H1 (cell line): Measurements from ENCODE around the gene TSFM. TPM values are rescaled to one million over a fixed set of nuclear protein-coding genes. Genes with fewer than 3 reads are reported as not detected.

Experiments used
- CHD1 ChIP-seq: IDR thresholded peaks from 2 replicates; pipeline ENCODE4 v1.6.1; 2012; ENCODE audit warnings: low read depth, low read length, improper control_type of control experiment
- CHD2 ChIP-seq: IDR thresholded peaks from 2 replicates; pipeline ENCODE4 v1.6.1; 2012; ENCODE audit warnings: low read length, improper control_type of control experiment
- GTF2F1 ChIP-seq: IDR thresholded peaks from 2 replicates; pipeline ENCODE4 v1.6.1; 2012; ENCODE audit warnings: low read depth, low read length, improper control_type of control experiment, borderline replicate concordance
- JUN ChIP-seq: IDR thresholded peaks from 2 replicates; pipeline ENCODE4 v1.6.1; 2011; ENCODE audit warnings: low read depth, mild to moderate bottlenecking, improper control_type of control experiment, low read length
- JUND ChIP-seq: IDR thresholded peaks from 2 replicates; pipeline ENCODE4 v1.6.1; 2011; ENCODE audit warnings: mild to moderate bottlenecking, improper control_type of control experiment, low read length
- POLR2A ChIP-seq, 2 experiments: IDR thresholded peaks; 1 replicate in 1 of 2; 2 replicates in 1 of 2; pipeline ENCODE4 v1.6.1; 2011; ENCODE audit warnings: low read depth in 2 of 2, low read length in 2 of 2, mild to moderate bottlenecking in 2 of 2; ENCODE audit errors: control extremely low read depth in 1 of 2
- POLR2AphosphoS5 ChIP-seq: IDR thresholded peaks from 2 replicates; pipeline ENCODE4 v1.6.1; 2011; ENCODE audit warnings: low read depth, low read length
- RFX5 ChIP-seq: IDR thresholded peaks from 2 replicates; pipeline ENCODE4 v1.6.1; 2011; ENCODE audit warnings: low read depth, low read length, improper control_type of control experiment, borderline replicate concordance
- RXRA ChIP-seq: IDR thresholded peaks from 2 replicates; pipeline ENCODE4 v1.6.1; 2011; ENCODE audit warnings: low read depth, mild to moderate bottlenecking, low read length, moderate library complexity; ENCODE audit not compliant: insufficient read depth
- SRF ChIP-seq: IDR thresholded peaks from 2 replicates; pipeline ENCODE4 v1.6.1; 2011; ENCODE audit warnings: mild to moderate bottlenecking, low read depth, low read length, moderate library complexity
- TAF7 ChIP-seq: optimal IDR thresholded peaks from 2 replicates; pipeline ENCODE3; 2011; ENCODE audit warnings: low read depth, mild to moderate bottlenecking, inconsistent platforms, low read length, moderate library complexity, borderline replicate concordance
- YY1 ChIP-seq: IDR thresholded peaks from 2 replicates; pipeline ENCODE4 v1.6.1; 2011; ENCODE audit warnings: low read depth, mild to moderate bottlenecking, low read length
- polyA plus RNA-seq, 7 experiments: library from polyadenylated mRNA; depleted of rRNA in 3 of 7; stranded (reverse) in 5 of 7; unstranded in 2 of 7; fragments of >200 nt in 5 of 7; fragments of 200-250 nt in 2 of 7; gene quantifications; 1 replicate in 5 of 7; 2 replicates in 1 of 7; 4 replicates in 1 of 7; pipeline versions ENCODE4 v1.2.1 to v1.2.3, GENCODE V29; 2011 to 2013; ENCODE audit warnings: missing spikeins in 2 of 7, mixed read lengths in 2 of 7
- total RNA-seq: library from RNA; stranded (reverse); fragmentation: NEBNext Ultra II Directional; extraction: Animal tissue kit (Norgen Biotek cat#: 25700); gene quantifications from 2 replicates; pipeline ENCODE4 v1.2.1, GENCODE V29; 2021
- TF ChIP-seq, protein P1 (sequence below): IDR thresholded peaks from 2 replicates; pipeline ENCODE4 v1.6.1; 2011; ENCODE audit warnings: low read depth, mild to moderate bottlenecking, low read length; ENCODE audit not compliant: insufficient read depth
- TF ChIP-seq, protein P2 (sequence below): IDR thresholded peaks from 2 replicates; pipeline ENCODE4 v1.6.1; 2012; ENCODE audit warnings: inconsistent platforms

TSFM gene
- total and polyA plus RNA-seq, 2 of the 8 experiments (the other 6 are each of a cell fraction or from before 2014, with no cell fraction given), result 17.4 to 49.8 TPM

DNA sequence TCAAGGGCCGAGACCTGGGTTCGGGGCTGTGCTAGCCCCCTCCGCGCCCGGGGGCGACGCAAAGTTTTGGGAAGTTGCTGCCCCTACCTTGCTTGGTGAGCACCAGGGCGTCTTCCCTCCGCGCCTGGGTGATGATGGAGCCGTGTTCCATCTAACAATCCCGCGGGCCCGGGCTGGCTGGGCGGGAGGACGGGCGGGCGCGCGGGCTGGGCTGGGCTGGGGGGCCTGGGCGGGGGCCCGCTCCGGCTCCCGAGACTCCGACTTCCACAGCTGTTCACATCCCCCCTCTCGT lies 63.6 kb downstream of the TSFM start (continued):
- TF ChIP-seq JUND (no peak), POLR2A (IDR thresholded peaks at IDR 0.05; ENCODE audit: control extremely low read depth in 1 of 2, low read depth in 2 of 2, low read length in 2 of 2) (no peak), CHD2 (no peak), YY1 (no peak), RXRA (no peak), JUN (no peak), POLR2AphosphoS5 (no peak), RFX5 (no peak), GTF2F1 (no peak), SRF (no peak), TAF7 (no peak), CHD1 (no peak)
- TF ChIP-seq, protein P1, sequence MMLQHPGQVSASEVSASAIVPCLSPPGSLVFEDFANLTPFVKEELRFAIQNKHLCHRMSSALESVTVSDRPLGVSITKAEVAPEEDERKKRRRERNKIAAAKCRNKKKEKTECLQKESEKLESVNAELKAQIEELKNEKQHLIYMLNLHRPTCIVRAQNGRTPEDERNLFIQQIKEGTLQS, result no peak
- TF ChIP-seq, protein P2, sequence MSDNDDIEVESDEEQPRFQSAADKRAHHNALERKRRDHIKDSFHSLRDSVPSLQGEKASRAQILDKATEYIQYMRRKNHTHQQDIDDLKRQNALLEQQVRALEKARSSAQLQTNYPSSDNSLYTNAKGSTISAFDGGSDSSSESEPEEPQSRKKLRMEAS, result no peak
